Measurements from ENCODE around the gene PYY.
"Not testable (repeated sequence)": the region's sequence is repeated elsewhere in the genome, so short reads cannot be mapped to it uniquely, and the experiment has no call there.

Gene PYY

DNA sequence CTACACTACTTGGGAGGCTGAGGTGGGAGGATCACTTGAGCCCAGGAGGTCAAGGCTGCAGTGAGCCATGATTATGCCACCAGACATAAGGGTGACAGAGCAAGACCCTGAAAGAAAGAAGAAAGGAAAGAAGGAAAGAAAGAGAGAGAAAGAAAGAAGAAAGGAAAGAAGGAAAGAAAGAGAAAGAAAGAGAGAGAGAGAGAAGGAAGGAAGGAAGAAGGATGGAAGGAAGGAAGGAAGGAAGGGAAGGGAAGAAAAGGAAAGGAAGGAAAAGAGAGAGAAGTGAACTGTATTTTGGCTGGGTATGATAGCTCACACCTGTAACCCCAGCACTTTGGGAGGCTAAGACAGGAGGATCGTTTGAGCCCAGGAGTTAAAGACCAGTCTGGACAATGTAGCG lies 24.3 kb upstream of the PYY start:
- DNase-seq = no peak

DNA sequence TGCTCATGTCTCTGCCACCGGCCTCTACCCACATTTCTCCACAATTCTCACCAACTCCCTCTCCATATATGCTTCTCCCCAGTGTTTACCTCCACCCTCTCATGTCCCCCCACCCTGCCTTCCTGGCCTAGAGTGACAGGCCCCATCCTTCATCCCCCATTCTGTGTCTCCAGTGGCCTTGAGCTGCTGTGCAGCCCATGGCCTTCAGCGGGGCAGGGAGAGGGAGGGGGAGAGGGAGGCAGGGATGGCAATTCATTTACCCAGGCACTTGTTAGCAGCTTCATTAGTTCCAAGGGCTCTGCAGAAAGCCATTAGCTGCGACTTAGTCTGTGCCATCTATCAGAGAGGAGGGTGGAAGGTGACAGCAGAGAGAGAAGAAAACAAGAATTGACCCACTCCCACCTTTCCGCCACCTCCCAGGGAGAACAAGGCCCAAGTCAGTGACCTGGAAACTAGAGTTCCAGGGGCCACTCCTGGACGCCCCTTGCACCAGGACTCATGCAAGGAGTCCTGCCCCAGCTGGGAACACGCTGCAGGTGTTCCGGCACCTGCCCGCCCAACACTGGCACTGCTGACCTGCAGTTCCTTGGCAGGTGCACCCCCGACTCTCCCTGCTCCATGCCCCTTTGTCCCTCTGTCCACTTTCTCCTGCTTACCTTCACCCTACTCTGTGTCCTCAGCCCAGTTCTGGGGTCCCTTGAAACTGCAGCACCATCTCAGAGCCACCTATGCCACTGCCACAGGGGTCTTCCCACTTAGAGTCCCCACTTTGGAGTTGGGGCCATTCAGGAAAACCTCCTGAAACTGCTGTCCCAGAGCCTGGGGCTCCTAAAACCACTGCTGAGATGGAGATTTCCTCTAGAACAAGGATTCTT lies 23.5 kb upstream of the PYY start:
- DNase-seq = no peak

- no peak for DNase-seq
Observed at GRCh38 chr17:43975898-43976297, 22.2 kb upstream of the PYY start.

- no peak for DNase-seq
Observed at GRCh38 chr17:43974382-43975266, 20.9 kb upstream of the PYY start.

GRCh38 chr17:43972444-43973212 lies 18.9 kb upstream of the PYY start:
- not testable (repeated sequence) for DNase-seq

GRCh38 chr17:43971436-43971835 lies 17.7 kb upstream of the PYY start:
- DNase-seq = not testable (repeated sequence)

DNA sequence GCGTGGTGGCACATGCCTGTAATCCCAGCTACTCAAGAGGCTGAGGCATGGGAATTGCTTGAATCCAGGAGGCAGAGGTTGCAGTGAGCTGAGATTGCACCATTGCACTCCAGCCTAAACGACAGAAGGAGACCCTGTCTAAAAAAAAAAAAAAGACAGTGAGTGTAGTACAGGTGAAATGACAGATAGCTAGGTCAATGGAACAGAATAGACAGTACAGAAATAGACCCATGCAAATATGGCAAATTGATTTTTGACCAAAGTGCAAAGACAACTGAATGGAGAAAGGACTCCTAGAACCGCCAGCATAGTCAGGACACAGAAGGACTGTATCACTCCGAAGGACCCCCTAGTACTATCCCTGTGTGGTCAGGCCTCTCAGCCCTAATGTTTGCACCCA lies 16.6 kb upstream of the PYY start:
- DNase-seq = no peak

GRCh38 chr17:43967251-43967875 lies 13.6 kb upstream of the PYY start:
- DNase-seq = no peak

DNA sequence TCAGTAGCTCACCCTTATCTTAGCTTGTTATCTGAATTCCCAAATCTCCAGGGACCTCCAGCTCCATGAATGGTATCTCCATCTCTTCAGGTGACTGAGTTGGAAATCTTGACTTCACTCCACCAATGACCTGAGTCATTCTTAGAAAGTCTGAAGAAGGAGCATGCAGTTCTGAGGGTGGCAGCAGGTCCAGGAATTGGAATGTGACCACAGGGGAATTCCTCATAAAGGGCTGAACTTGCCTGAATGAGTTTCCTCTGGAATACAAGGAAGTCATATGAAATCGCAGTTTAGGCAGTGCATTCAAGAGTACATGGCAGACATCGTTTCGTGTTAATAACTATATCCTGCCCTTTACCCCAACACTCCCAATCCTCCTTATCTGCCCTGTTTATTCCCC lies 12.5 kb upstream of the PYY start:
- DNase-seq = no peak

GRCh38 chr17:43962479-43962878 lies 8.7 kb upstream of the PYY start:
- DNase-seq = no peak

GRCh38 chr17:43961954-43962353 lies 8.2 kb upstream of the PYY start:
- no peak for DNase-seq

- DNase-seq = not testable (repeated sequence)
Observed at GRCh38 chr17:43961292-43961691, 7.6 kb upstream of the PYY start.

- no peak for DNase-seq
Observed at GRCh38 chr17:43958748-43959352, 5.1 kb upstream of the PYY start.

DNA sequence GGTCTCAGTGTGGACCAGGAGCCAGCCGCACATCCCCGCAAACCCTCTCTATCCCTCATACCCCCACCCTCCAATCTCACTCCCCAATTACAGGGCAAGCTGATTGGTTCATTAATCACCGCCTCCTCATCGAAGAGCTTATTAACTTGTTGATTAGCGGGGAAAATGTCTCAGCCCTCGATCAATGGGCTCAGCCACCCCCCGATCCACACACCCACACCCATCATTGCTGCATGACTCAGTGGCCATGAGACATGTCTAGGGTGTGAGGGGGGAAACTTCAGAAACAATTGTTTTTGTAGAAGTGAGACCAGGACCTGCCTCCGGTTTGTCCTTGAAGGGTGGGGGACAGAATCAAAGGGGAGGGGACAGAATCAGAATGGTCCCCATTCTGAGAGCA lies 2.5 kb upstream of the PYY start:
- DNase-seq = no peak

DNA sequence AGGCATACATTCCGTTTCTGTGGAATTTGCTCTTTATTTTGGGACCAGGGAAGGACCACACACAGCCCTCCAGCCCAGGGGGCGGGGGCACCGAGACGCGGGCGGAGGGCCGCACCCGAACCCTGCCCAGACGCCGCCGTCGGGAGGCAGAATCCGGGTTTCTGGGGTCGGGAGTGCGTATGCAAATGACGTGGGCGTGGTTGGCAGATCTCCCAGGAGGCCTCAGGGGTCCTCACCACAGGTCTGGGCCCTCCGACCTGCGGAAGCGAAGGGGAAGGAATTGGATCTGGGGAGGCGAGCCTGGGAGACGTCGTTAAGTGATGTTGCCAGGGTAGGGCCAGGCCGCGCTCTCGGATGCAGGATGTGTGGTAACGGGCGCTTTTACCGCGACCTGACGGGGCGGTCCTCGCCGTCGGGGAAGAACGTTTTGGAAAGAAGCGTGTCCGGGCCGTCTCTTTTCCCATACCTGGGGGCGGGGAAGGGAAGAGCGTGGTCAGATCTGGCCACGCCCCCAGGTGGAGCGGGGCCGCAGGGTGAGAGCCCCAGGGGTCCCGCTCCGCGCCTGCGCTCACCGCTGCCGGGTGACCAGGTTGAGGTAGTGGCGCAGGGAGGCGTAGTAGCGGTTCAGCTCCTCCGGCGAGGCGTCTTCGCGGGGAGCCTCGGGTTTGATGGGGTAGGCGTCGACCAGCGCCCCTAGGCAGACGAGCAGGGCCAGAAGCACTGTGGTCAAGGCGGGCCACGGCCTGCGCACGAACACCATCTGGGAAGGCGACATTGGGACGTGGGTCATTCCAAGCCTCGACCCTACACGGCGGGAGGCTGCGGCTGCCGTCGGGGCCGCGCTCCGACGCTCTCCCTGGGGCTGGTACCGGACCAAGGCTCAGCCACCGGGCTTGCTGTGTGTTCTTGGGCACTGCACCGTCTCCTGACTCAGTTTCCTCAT lies 745 bp downstream of the PYY start:
- no peak for DNase-seq

- no peak for DNase-seq
Observed at GRCh38 chr17:43952351-43952723, 1.4 kb downstream of the PYY start.

- DNase-seq = no peak
Observed at GRCh38 chr17:43951750-43952149, 2.0 kb downstream of the PYY start.

GRCh38 chr17:43950554-43950953 lies 3.2 kb downstream of the PYY start:
- DNase-seq = no peak

GRCh38 chr17:43949781-43950180 lies 4.0 kb downstream of the PYY start:
- DNase-seq = no peak

- no peak for DNase-seq
Observed at GRCh38 chr17:43946781-43947180, 7.0 kb downstream of the PYY start.

Data from fibroblast of skin of right quadriceps (primary cell).